Measurements from ENCODE around the gene C5orf58. TPM values are rescaled to one million over a fixed set of nuclear protein-coding genes. Genes with fewer than 3 reads are reported as not detected.

Gene C5orf58
- polyA plus RNA-seq, 1 donor (not counting 4 experiments of a cell fraction or from before 2014, with no cell fraction given), result not detected

- DNase-seq (ENCODE audit: low read depth, low spot score) (no peak), FAIRE-seq (no peak)
- no peaks in the 10 kb centered on the region for H4K20me1 ChIP-seq (ENCODE audit: control insufficient read depth, extremely low read depth, insufficient read depth, low read length)
- H3K27ac ChIP-seq (ENCODE audit: control insufficient read depth, insufficient read depth, low read length), result no peak overlapping the region
- no peaks in the 10 kb centered on the region for H3K36me3 ChIP-seq (ENCODE audit: control insufficient read depth in 2 of 2, extremely low read depth in 1 of 2, insufficient read depth in 2 of 2, low read length in 2 of 2)
- no peaks in the 10 kb centered on the region for H3K9me3 ChIP-seq (ENCODE audit: control insufficient read depth, low read depth, low read length)
- dilution Hi-C loops (cut with MboI; ENCODE audit: extremely low pct_ligation_motif_present, low sequenced_read_pairs), result no loop called here
- H3K27me3 ChIP-seq (ENCODE audit: control insufficient read depth, extremely low read depth, insufficient read depth, low read length), result no peaks in the 10 kb centered on the region
- H2AFZ ChIP-seq (ENCODE audit: control insufficient read depth, low read length), result no peak overlapping the region
- H3K4me2 ChIP-seq (ENCODE audit: control insufficient read depth, extremely low read depth, insufficient read depth, low read depth, low read length), result no peak overlapping the region
- H3K4me3 ChIP-seq (ENCODE audit: control insufficient read depth in 2 of 3, extremely low read depth in 1 of 3, insufficient read depth in 2 of 3, low read depth in 1 of 3, low read length in 3 of 3), result no peak overlapping the region
- H3K9ac ChIP-seq (ENCODE audit: control insufficient read depth, extremely low read depth, insufficient read depth, low read length), result no peak overlapping the region
- H3K79me2 ChIP-seq (ENCODE audit: control insufficient read depth, insufficient read depth, low read length), result no peaks in the 10 kb centered on the region
- TF ChIP-seq EZH2 (IDR thresholded peaks at IDR 0.05; ENCODE audit: low read length) (no peak), CTCF (optimal IDR thresholded peaks at IDR 0.05 in 1 of 3, IDR thresholded peaks at IDR 0.05 in 1 of 3, conservative IDR thresholded peaks at IDR 0.05 in 1 of 3; ENCODE audit: extremely low read depth in 1 of 3, insufficient read depth in 2 of 3, low read length in 3 of 3) (no peak)
- no peaks in the 10 kb centered on the region for H3K4me1 ChIP-seq (ENCODE audit: control insufficient read depth, extremely low read depth, insufficient read depth, low read length)
- no peaks in the 10 kb centered on the region for H3K9me1 ChIP-seq (ENCODE audit: control insufficient read depth, extremely low read depth, insufficient read depth, low read length)
Measured at GRCh38 chr5:170184737-170185136, 48.0 kb upstream of the C5orf58 start.

GRCh38 chr5:170186156-170186555 lies 46.6 kb upstream of the C5orf58 start:
- Histone ChIP-seq H3K4me1 (ENCODE audit: control insufficient read depth, extremely low read depth, insufficient read depth, low read length) (no peaks in the 10 kb centered on the region), H3K27ac (ENCODE audit: control insufficient read depth, insufficient read depth, low read length) (no peak overlapping the region), H3K79me2 (ENCODE audit: control insufficient read depth, insufficient read depth, low read length) (no peaks in the 10 kb centered on the region), H3K36me3 (ENCODE audit: control insufficient read depth in 2 of 2, extremely low read depth in 1 of 2, insufficient read depth in 2 of 2, low read length in 2 of 2) (no peaks in the 10 kb centered on the region), H3K9me1 (ENCODE audit: control insufficient read depth, extremely low read depth, insufficient read depth, low read length) (no peaks in the 10 kb centered on the region), H3K9ac (ENCODE audit: control insufficient read depth, extremely low read depth, insufficient read depth, low read length) (no peak overlapping the region), H3K4me3 (ENCODE audit: control insufficient read depth in 2 of 3, extremely low read depth in 1 of 3, insufficient read depth in 2 of 3, low read depth in 1 of 3, low read length in 3 of 3) (no peak overlapping the region), H4K20me1 (ENCODE audit: control insufficient read depth, extremely low read depth, insufficient read depth, low read length) (no peaks in the 10 kb centered on the region), H3K4me2 (ENCODE audit: control insufficient read depth, extremely low read depth, insufficient read depth, low read depth, low read length) (no peak overlapping the region), H2AFZ (ENCODE audit: control insufficient read depth, low read length) (no peak overlapping the region), H3K9me3 (ENCODE audit: control insufficient read depth, low read depth, low read length) (no peaks in the 10 kb centered on the region), H3K27me3 (ENCODE audit: control insufficient read depth, extremely low read depth, insufficient read depth, low read length) (no peaks in the 10 kb centered on the region)
- dilution Hi-C loops (cut with MboI; ENCODE audit: extremely low pct_ligation_motif_present, low sequenced_read_pairs), result no loop called here
- DNase-seq (ENCODE audit: low read depth, low spot score), result no peak
- TF ChIP-seq EZH2 (IDR thresholded peaks at IDR 0.05; ENCODE audit: low read length) (no peak), CTCF (optimal IDR thresholded peaks at IDR 0.05 in 1 of 3, IDR thresholded peaks at IDR 0.05 in 1 of 3, conservative IDR thresholded peaks at IDR 0.05 in 1 of 3; ENCODE audit: extremely low read depth in 1 of 3, insufficient read depth in 2 of 3, low read length in 3 of 3) (no peak)
- no peak for FAIRE-seq

Measured in keratinocyte (primary cell).